H1 (cell line): Measurements from ENCODE around the gene LONRF2. TPM values are rescaled to one million over a fixed set of nuclear protein-coding genes. Genes with fewer than 3 reads are reported as not detected.

Source experiments
- ATF3 ChIP-seq: IDR thresholded peaks from 2 replicates; pipeline ENCODE4 v1.6.1; 2011; ENCODE audit warnings: low read depth, mild to moderate bottlenecking, low read length; ENCODE audit not compliant: insufficient read depth
- BCL11A ChIP-seq, 2 experiments: IDR thresholded peaks; one replicate each; pipeline ENCODE4 v1.6.1; 2011; ENCODE audit warnings: low read depth in 2 of 2, low read length in 2 of 2, mild to moderate bottlenecking in 2 of 2
- BRCA1 ChIP-seq: IDR thresholded peaks from 2 replicates; pipeline ENCODE4 v1.6.1; 2012; ENCODE audit warnings: low read depth, low read length, improper control_type of control experiment
- CBX8 ChIP-seq: fragments of 300-800, 300-1000 bp; sonication (generic); IDR thresholded peaks from 2 replicates; pipeline ENCODE4 v1.7.1; 2016; ENCODE audit warnings: low read depth, low read length, borderline replicate concordance
- CHD1 ChIP-seq: IDR thresholded peaks from 2 replicates; pipeline ENCODE4 v1.6.1; 2012; ENCODE audit warnings: low read depth, low read length, improper control_type of control experiment
- CHD7 ChIP-seq: fragments of 300-600 bp; sonication (generic); IDR thresholded peaks from 2 replicates; pipeline ENCODE4 v1.7.1; 2012; ENCODE audit warnings: low read length, moderate library complexity, mild to moderate bottlenecking, inconsistent platforms; ENCODE audit not compliant: insufficient replicate concordance
- CREB1 ChIP-seq: IDR thresholded peaks from 2 replicates; pipeline ENCODE4 v1.6.1; 2012; ENCODE audit warnings: inconsistent platforms
- E2F6 ChIP-seq: IDR thresholded peaks from 2 replicates; pipeline ENCODE4 v1.6.1; 2012; ENCODE audit warnings: inconsistent platforms
- KDM5A ChIP-seq: fragments of 200-600 bp; IDR thresholded peaks from 2 replicates; pipeline ENCODE4 v1.7.1; 2012; ENCODE audit warnings: mild to moderate bottlenecking, low read length, inconsistent platforms, mixed read lengths
- PHF8 ChIP-seq: fragments of 200-600 bp; sonication (generic); conservative IDR thresholded peaks from 2 replicates; pipeline ENCODE4 v1.7.1; 2012; ENCODE audit warnings: low read depth, mild to moderate bottlenecking, inconsistent platforms, low read length, moderate library complexity
- RBBP5 ChIP-seq: IDR thresholded peaks from 2 replicates; pipeline ENCODE4 v1.7.1; 2012; ENCODE audit warnings: low read depth, mild to moderate bottlenecking, inconsistent platforms, low read length, moderate library complexity, borderline replicate concordance
- polyA plus RNA-seq, 7 experiments: library from polyadenylated mRNA; depleted of rRNA in 3 of 7; stranded (reverse) in 5 of 7; unstranded in 2 of 7; fragments of >200 nt in 5 of 7; fragments of 200-250 nt in 2 of 7; gene quantifications; 1 replicate in 5 of 7; 2 replicates in 1 of 7; 4 replicates in 1 of 7; pipeline versions ENCODE4 v1.2.1 to v1.2.3, GENCODE V29; 2011 to 2013; ENCODE audit warnings: missing spikeins in 2 of 7, mixed read lengths in 2 of 7
- total RNA-seq: library from RNA; stranded (reverse); fragmentation: NEBNext Ultra II Directional; extraction: Animal tissue kit (Norgen Biotek cat#: 25700); gene quantifications from 2 replicates; pipeline ENCODE4 v1.2.1, GENCODE V29; 2021

The LONRF2 gene
- total and polyA plus RNA-seq, 2 of the 8 experiments (the other 6 are each of a cell fraction or from before 2014, with no cell fraction given): 0.24 to 0.74 TPM

- no peak for TF ChIP-seq CHD7
- no peak for TF ChIP-seq CBX8
- no peak for TF ChIP-seq CREB1
- no peak for TF ChIP-seq ATF3
- no peak for TF ChIP-seq PHF8
- TF ChIP-seq RBBP5: no peak
- TF ChIP-seq BRCA1: no peak
- no peak for TF ChIP-seq CHD1
- TF ChIP-seq E2F6: no peak
- no peak for TF ChIP-seq BCL11A (IDR thresholded peaks at IDR 0.05; ENCODE audit: low read depth in 2 of 2, low read length in 2 of 2)
- TF ChIP-seq KDM5A: no peak
Measured at GRCh38 chr2:100228967-100229366, 93.3 kb downstream of the LONRF2 start (continued).
